ENCODE results near the gene GPR22. TPM values are rescaled to one million over a fixed set of nuclear protein-coding genes. Genes with fewer than 3 reads are reported as not detected.
A peak's percentile ranks its signal among the peaks of the same experiment; 100 is the strongest.

Gene GPR22
- total and polyA plus RNA-seq, 3 donors from 2014 or later, result 0.11 TPM; not detected in 2

DNA sequence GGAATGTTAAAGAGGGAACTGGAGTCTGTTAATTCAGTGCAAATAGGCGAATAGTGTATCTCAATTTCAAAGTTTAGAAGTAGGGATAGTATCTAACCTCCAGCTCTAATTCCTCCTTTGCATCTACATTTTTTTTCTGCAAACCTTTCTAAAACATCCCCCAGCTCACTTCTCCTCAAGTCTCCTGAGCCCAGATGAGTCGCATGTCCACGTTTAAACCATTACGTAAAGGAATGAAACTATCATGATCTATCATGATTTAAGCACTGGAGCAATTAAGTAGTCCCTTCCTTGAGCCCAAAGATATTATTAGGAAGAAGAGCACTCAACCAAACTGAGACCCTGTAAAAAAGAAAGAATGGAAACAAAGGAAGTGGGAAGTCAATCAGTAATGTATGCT lies 29.9 kb downstream of the GPR22 start:
- intact Hi-C loops (cut with DNase I; ENCODE audit: low total_unique reads), result no loop called here
- Histone ChIP-seq H3K4me3 (no peak overlapping the region), H3K9me3 (no peaks in the 10 kb centered on the region), H3K27me3 (no peaks in the 10 kb centered on the region), H3K4me1 (no peaks in the 10 kb centered on the region), H3K27ac (no peak overlapping the region), H3K36me3 (ENCODE audit: low read depth, missing control alignments) (no peaks in the 10 kb centered on the region)
- no peak for TF ChIP-seq POLR2A (IDR thresholded peaks at IDR 0.05)
- TF ChIP-seq, protein P1, sequence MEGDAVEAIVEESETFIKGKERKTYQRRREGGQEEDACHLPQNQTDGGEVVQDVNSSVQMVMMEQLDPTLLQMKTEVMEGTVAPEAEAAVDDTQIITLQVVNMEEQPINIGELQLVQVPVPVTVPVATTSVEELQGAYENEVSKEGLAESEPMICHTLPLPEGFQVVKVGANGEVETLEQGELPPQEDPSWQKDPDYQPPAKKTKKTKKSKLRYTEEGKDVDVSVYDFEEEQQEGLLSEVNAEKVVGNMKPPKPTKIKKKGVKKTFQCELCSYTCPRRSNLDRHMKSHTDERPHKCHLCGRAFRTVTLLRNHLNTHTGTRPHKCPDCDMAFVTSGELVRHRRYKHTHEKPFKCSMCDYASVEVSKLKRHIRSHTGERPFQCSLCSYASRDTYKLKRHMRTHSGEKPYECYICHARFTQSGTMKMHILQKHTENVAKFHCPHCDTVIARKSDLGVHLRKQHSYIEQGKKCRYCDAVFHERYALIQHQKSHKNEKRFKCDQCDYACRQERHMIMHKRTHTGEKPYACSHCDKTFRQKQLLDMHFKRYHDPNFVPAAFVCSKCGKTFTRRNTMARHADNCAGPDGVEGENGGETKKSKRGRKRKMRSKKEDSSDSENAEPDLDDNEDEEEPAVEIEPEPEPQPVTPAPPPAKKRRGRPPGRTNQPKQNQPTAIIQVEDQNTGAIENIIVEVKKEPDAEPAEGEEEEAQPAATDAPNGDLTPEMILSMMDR (IDR thresholded peaks at IDR 0.05), result no peak
- 87 to 88% methylated on average over 4 of the region's 4 CpGs for WGBS, 2 donors
- DNase-seq, result no peak

DNA sequence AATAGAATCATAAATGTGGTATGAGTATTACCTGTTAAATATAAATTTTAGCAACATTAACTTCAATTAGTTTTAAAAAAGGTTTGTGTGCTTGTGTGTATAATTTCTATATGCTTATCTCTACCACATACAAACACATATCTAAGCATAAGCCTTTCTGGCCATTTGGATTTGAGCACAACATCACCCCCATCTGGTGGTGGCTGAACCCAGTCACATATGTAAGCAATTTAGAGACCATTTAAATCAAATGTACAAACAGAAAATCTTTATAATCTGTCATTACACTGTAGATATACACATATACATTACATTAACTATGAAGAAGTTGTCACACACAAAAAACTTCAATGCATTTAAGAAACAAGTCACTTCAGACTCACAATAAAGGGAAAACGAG lies 31.7 kb downstream of the GPR22 start:
- H3K27me3 ChIP-seq, result no peaks in the 10 kb centered on the region
- H3K4me3 ChIP-seq, result no peak overlapping the region
- 74 to 96% methylated on average over 1 of the region's 1 CpG for WGBS, 2 donors
- H3K27ac ChIP-seq, result no peak overlapping the region
- intact Hi-C loops (cut with DNase I; ENCODE audit: low total_unique reads), result no loop called here
- H3K36me3 ChIP-seq (ENCODE audit: low read depth, missing control alignments), result no peaks in the 10 kb centered on the region
- peak; percentile 40 for DNase-seq
- TF ChIP-seq, protein P1 (IDR thresholded peaks at IDR 0.05), result no peak
- no peak for TF ChIP-seq POLR2A (IDR thresholded peaks at IDR 0.05)
- H3K9me3 ChIP-seq, result no peaks in the 10 kb centered on the region
- no peaks in the 10 kb centered on the region for H3K4me1 ChIP-seq

DNA sequence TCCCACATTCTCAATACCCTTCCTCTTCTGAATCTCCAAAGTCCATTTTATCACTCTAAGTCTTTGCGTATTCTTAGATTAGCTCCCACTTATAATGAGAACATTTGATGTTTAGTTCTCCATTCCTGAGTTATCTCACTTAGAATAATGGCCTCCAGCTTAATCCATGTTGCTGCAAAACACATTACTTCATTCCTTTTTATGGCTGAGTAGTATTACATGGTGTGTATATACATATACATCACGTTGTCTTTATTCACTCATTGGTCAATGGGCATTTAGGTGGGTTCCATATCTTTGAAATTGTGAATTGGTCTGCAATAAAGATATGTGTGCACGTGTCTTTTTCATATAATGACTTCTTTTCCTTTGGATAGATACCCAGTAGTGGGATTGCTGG lies 32.3 kb downstream of the GPR22 start:
- Histone ChIP-seq H3K36me3 (ENCODE audit: low read depth, missing control alignments) (no peaks in the 10 kb centered on the region), H3K9me3 (no peaks in the 10 kb centered on the region), H3K27me3 (no peaks in the 10 kb centered on the region), H3K4me3 (no peak overlapping the region), H3K27ac (no peak overlapping the region), H3K4me1 (no peaks in the 10 kb centered on the region)
- TF ChIP-seq, protein P1 (IDR thresholded peaks at IDR 0.05), result no peak
- no peak for TF ChIP-seq POLR2A (IDR thresholded peaks at IDR 0.05)
- DNase-seq, result no peak
- WGBS, 2 donors, result 86 to 92% methylated on average over 3 of the region's 3 CpGs
- intact Hi-C loops (cut with DNase I; ENCODE audit: low total_unique reads), result no loop called here

DNA sequence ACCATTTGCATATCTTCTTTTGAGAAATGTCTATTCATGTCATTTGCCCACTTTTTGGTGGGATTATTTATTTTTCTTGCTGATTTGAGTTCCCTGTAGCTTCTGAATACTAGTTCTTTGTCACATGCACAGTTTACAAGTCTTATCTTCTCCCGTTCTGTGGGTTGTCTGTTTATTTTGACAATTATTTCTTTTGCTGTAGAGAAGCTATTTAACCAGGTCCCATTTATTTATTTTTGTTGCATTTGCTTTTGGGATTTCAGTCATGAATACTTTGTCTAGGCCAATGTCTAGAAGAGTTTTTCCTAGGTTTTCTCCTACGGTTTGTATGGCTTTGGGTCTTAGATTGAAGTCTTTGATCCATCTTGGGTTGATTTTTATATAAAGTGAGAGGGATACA lies 32.9 kb downstream of the GPR22 start:
- H3K9me3 ChIP-seq, result no peaks in the 10 kb centered on the region
- no peak for DNase-seq
- intact Hi-C loops (cut with DNase I; ENCODE audit: low total_unique reads), result no loop called here
- no peak overlapping the region for H3K27ac ChIP-seq
- no peaks in the 10 kb centered on the region for H3K36me3 ChIP-seq (ENCODE audit: low read depth, missing control alignments)
- no peaks in the 10 kb centered on the region for H3K4me1 ChIP-seq
- no peak overlapping the region for H3K4me3 ChIP-seq
- TF ChIP-seq POLR2A (IDR thresholded peaks at IDR 0.05), result no peak
- 93 to 94% methylated on average over 2 of the region's 2 CpGs for WGBS, 2 donors
- H3K27me3 ChIP-seq, result no peaks in the 10 kb centered on the region

DNA sequence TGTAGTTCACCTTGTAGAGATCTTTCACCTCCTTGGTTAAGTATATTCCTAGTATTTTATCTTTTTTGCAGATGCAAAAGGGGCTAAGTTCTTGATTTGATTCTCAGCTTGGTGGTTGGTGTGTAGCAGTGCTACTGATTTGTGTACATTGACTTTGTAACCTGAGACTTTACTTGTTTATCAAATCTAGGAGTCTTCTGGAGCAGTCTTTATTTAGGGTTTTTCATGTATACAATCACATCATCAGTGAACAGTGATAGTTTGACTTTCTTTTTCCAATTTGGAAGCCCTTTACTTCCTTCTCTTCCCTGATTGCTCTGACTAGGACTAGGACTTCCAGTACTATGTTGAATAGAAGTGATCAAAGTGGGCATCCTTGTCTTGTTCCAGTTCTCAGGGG lies 33.8 kb downstream of the GPR22 start:
- Histone ChIP-seq H3K27ac (no peak overlapping the region), H3K4me3 (no peak overlapping the region), H3K9me3 (no peaks in the 10 kb centered on the region), H3K4me1 (no peaks in the 10 kb centered on the region), H3K27me3 (no peaks in the 10 kb centered on the region), H3K36me3 (ENCODE audit: low read depth, missing control alignments) (no peaks in the 10 kb centered on the region)
- TF ChIP-seq POLR2A (IDR thresholded peaks at IDR 0.05), result no peak
- TF ChIP-seq, protein P1 (IDR thresholded peaks at IDR 0.05), result no peak
- intact Hi-C loops (cut with DNase I; ENCODE audit: low total_unique reads), result no loop called here
- no peak for DNase-seq

All from testis (tissue), 3 donors.